IMR-90 (cell line): ENCODE data around the gene MOB1A. TPM values are rescaled to one million over a fixed set of nuclear protein-coding genes. Genes with fewer than 3 reads are reported as not detected.

Experiments used
- ATAC-seq: fragments of 200-7000 bp; cut with Tn5 transposase; 2 replicates; pipeline ENCODE4 v1.9.1; 2020; ENCODE audit warnings: low read depth, mild to moderate bottlenecking, moderate library complexity
- BruUV-seq: library from RNA; stranded (reverse); fragments of 400-500 nt; replicated peaks from 2 replicates; lab custom pipeline; 2021; lab: Mats Ljungman, UMichigan
- CTCF ChIA-PET: fragments of 300-600 bp; formaldehyde crosslinking; extraction: SDS; loops from one replicate; lab custom pipeline; 2021; ENCODE audit warnings: antibody characterized with exemption; lab: Yijun Ruan, JAX
- POLR2A ChIA-PET: fragments of 300-600 bp; sonication (Branson Sonifier 250); formaldehyde crosslinking; loops from one replicate; lab custom pipeline; 2022; ENCODE audit warnings: antibody characterized with exemption; ENCODE audit not compliant: unreplicated experiment; lab: Charles Lee
- DNase-seq: peaks from one replicate; pipeline ENCODE4 v3.0.0; 2013
- H2AFZ ChIP-seq: replicated peaks from 2 replicates; pipeline ENCODE3; 2013; ENCODE audit warnings: low read length, mild to moderate bottlenecking; ENCODE audit not compliant: poor library complexity
- H2AK5ac ChIP-seq: 2 replicates; pipeline ENCODE4 v1.6.1; 2013; ENCODE audit warnings: low read depth, low read length, inconsistent platforms
- H2AK9ac ChIP-seq: replicated peaks from 2 replicates; pipeline ENCODE3; 2013; ENCODE audit warnings: mild to moderate bottlenecking, low read depth, low read length, moderate library complexity; ENCODE audit not compliant: poor library complexity
- H2BK120ac ChIP-seq: 2 replicates; pipeline ENCODE4 v1.6.1; 2013; ENCODE audit warnings: low read depth, low read length, inconsistent platforms
- H2BK15ac ChIP-seq: 3 replicates; pipeline ENCODE4 v1.6.1; 2013; ENCODE audit warnings: low read depth, low read length, inconsistent platforms
- H2BK20ac ChIP-seq: 2 replicates; pipeline ENCODE4 v1.6.1; 2013; ENCODE audit warnings: low read depth, mild to moderate bottlenecking, inconsistent platforms, low read length, moderate library complexity
- H2BK5ac ChIP-seq: 2 replicates; pipeline ENCODE4 v1.6.1; 2013; ENCODE audit warnings: mild to moderate bottlenecking, low read depth, low read length, inconsistent platforms; ENCODE audit not compliant: poor library complexity, severe bottlenecking
- H3K14ac ChIP-seq: replicated peaks from 2 replicates; pipeline ENCODE4 v1.6.1; 2013; ENCODE audit warnings: low read depth, low read length, inconsistent platforms
- H3K18ac ChIP-seq: 2 replicates; pipeline ENCODE4 v1.6.1; 2013; ENCODE audit warnings: low read depth, low read length, control low read depth
- H3K23ac ChIP-seq: 2 replicates; pipeline ENCODE4 v1.6.1; 2013; ENCODE audit warnings: low read depth, low read length, inconsistent platforms
- H3K27ac ChIP-seq: 2 replicates; pipeline ENCODE4 v1.5.1; 2013; ENCODE audit warnings: mild to moderate bottlenecking, control low read depth, low read length; ENCODE audit not compliant: insufficient read depth
- H3K27me3 ChIP-seq: 2 replicates; pipeline ENCODE4 v1.6.1; 2013; ENCODE audit warnings: low read length; ENCODE audit not compliant: control insufficient read depth, insufficient read depth
- H3K36me3 ChIP-seq: 2 replicates; pipeline ENCODE4 v1.6.1; 2013; ENCODE audit warnings: low read length, mixed read lengths; ENCODE audit not compliant: control insufficient read depth, insufficient read depth
- H3K4ac ChIP-seq: 2 replicates; pipeline ENCODE4 v1.6.1; 2013; ENCODE audit warnings: low read depth, low read length, inconsistent platforms
- H3K4me1 ChIP-seq: 2 replicates; pipeline ENCODE4 v1.6.1; 2013; ENCODE audit warnings: low read length, mixed read lengths; ENCODE audit not compliant: control insufficient read depth, insufficient read depth
- H3K4me2 ChIP-seq: 2 replicates; pipeline ENCODE4 v1.6.1; 2013; ENCODE audit warnings: low read depth, mild to moderate bottlenecking, control low read depth, low read length, moderate library complexity
- H3K4me3 ChIP-seq: 2 replicates; pipeline ENCODE4 v1.5.1; 2013; ENCODE audit warnings: low read depth, mild to moderate bottlenecking, control low read depth, low read length, moderate library complexity; ENCODE audit not compliant: insufficient read depth
- H3K56ac ChIP-seq: 2 replicates; pipeline ENCODE4 v1.6.1; 2013; ENCODE audit warnings: low read length, inconsistent platforms; ENCODE audit not compliant: insufficient read depth; ENCODE audit errors: extremely low read depth
- H3K79me1 ChIP-seq, 2 experiments: 2 replicates each; pipeline ENCODE4 v1.6.1; 2013; ENCODE audit warnings: low read length in 2 of 2, inconsistent platforms in 1 of 2, low read depth in 1 of 2
- H3K9ac ChIP-seq: 2 replicates; pipeline ENCODE4 v1.6.1; 2013; ENCODE audit warnings: low read depth, low read length, control low read depth
- H3K9me1 ChIP-seq: 2 replicates; pipeline ENCODE4 v1.6.1; 2013; ENCODE audit warnings: low read length, inconsistent platforms; ENCODE audit not compliant: insufficient read depth
- H3K9me3 ChIP-seq: 2 replicates; pipeline ENCODE4 v1.6.1; 2013; ENCODE audit warnings: low read length; ENCODE audit not compliant: control insufficient read depth, insufficient read depth
- H4K20me1 ChIP-seq: 2 replicates; pipeline ENCODE4 v1.6.1; 2013; ENCODE audit warnings: low read length, inconsistent platforms; ENCODE audit not compliant: insufficient read depth
- H4K5ac ChIP-seq: 2 replicates; pipeline ENCODE4 v1.6.1; 2013; ENCODE audit warnings: mild to moderate bottlenecking, low read depth, low read length, control low read depth
- H4K8ac ChIP-seq, 2 experiments: 2 replicates each; pipeline ENCODE4 v1.6.1; 2013; ENCODE audit warnings: low read depth in 2 of 2, low read length in 2 of 2, control low read depth in 1 of 2, inconsistent platforms in 1 of 2
- H4K91ac ChIP-seq: 2 replicates; pipeline ENCODE4 v1.6.1; 2013; ENCODE audit warnings: low read depth, low read length, inconsistent platforms; ENCODE audit not compliant: insufficient read depth
- CEBPB ChIP-seq: IDR thresholded peaks from 2 replicates; pipeline ENCODE4 v1.6.1; 2012; ENCODE audit warnings: low read depth, low read length, improper control_type of control experiment
- FOS ChIP-seq: fragments of 150-350 bp; IDR thresholded peaks from 2 replicates; pipeline ENCODE4 v1.6.1; 2016; ENCODE audit warnings: low read depth, low read length
- MAFK ChIP-seq: IDR thresholded peaks from 2 replicates; pipeline ENCODE4 v1.6.1; 2012; ENCODE audit warnings: low read depth, low read length, improper control_type of control experiment
- MXI1 ChIP-seq: IDR thresholded peaks from 2 replicates; pipeline ENCODE4 v1.6.1; 2012; ENCODE audit warnings: low read depth, mild to moderate bottlenecking, low read length, moderate library complexity, borderline replicate concordance
- POLR2A ChIP-seq: IDR thresholded peaks from 2 replicates; pipeline ENCODE4 v1.6.1; 2012; ENCODE audit warnings: mild to moderate bottlenecking, low read depth, low read length
- RAD21 ChIP-seq: IDR thresholded peaks from 2 replicates; pipeline ENCODE4 v1.6.1; 2012; ENCODE audit warnings: low read length, improper control_type of control experiment
- RCOR1 ChIP-seq: IDR thresholded peaks from 2 replicates; pipeline ENCODE4 v1.6.1; 2012; ENCODE audit warnings: mild to moderate bottlenecking, low read length, improper control_type of control experiment; ENCODE audit not compliant: insufficient replicate concordance
- RFX5 ChIP-seq: IDR thresholded peaks from 2 replicates; pipeline ENCODE4 v1.8.0; 2012; ENCODE audit warnings: low read depth, mild to moderate bottlenecking, low read length, moderate library complexity
- SMC3 ChIP-seq: fragments of 150-350 bp; IDR thresholded peaks from 2 replicates; pipeline ENCODE4 v1.6.1; 2016; ENCODE audit warnings: low read depth, mild to moderate bottlenecking, antibody characterized with exemption, low read length, moderate library complexity
- WGBS, 2 experiments: methylation state at CpG; one replicate each; pipeline versions ENCODE4 v1.1.5 to v1.1.7; 2013; ENCODE audit warnings: missing lambda C conversion rate in 2 of 2; ENCODE audit not compliant: insufficient read length in 1 of 2; ENCODE audit errors: extremely low coverage in 2 of 2; 5-methylcytosine and 5-hydroxymethylcytosine counted together
- dilution Hi-C: fragments of 300-500 bp; cut with HindIII; formaldehyde crosslinking; loops from one replicate; pipeline ENCODE4 v1.14.3; 2018; ENCODE audit warnings: low sequenced_read_pairs; ENCODE audit not compliant: unreplicated experiment
- in situ Hi-C: fragments of 300-500 bp; cut with MboI; formaldehyde crosslinking; loops from 3 replicates; pipeline ENCODE4 v1.14.3; 2019; ENCODE audit warnings: low sequenced_read_pairs, inconsistent platforms, mixed read lengths
- intact Hi-C: fragments of 100-400 bp; cut with micrococcal nuclease; formaldehyde crosslinking; loops from 2 replicates; pipeline ENCODE4 v1.10.0; 2022
- polyA plus RNA-seq, 3 experiments: library from polyadenylated mRNA; depleted of rRNA; stranded (reverse); fragments of >200 nt; gene quantifications; 2 replicates each; pipeline ENCODE4 v1.2.3, GENCODE V29; 2012; ENCODE audit warnings: low replicate concordance in 1 of 3
- total RNA-seq: library from RNA; depleted of rRNA; stranded (reverse); fragments of >200 nt; gene quantifications from 2 replicates; pipeline ENCODE4 v1.2.3, GENCODE V29; 2012
- TF ChIP-seq, protein P1 (sequence below): fragments of 150-350 bp; IDR thresholded peaks from 2 replicates; pipeline ENCODE4 v1.6.1; 2017; ENCODE audit warnings: mild to moderate bottlenecking, antibody characterized with exemption, low read length, low read depth
- TF ChIP-seq, protein P2 (sequence below): conservative IDR thresholded peaks from 2 replicates; pipeline ENCODE4 v1.5.1; 2012; ENCODE audit warnings: mild to moderate bottlenecking, low read depth, low read length, improper control_type of control experiment

Gene MOB1A
- total and polyA plus RNA-seq, 2 of the 4 experiments (the other 2 are of a cell fraction) = 21.0 to 60.8 TPM

DNA sequence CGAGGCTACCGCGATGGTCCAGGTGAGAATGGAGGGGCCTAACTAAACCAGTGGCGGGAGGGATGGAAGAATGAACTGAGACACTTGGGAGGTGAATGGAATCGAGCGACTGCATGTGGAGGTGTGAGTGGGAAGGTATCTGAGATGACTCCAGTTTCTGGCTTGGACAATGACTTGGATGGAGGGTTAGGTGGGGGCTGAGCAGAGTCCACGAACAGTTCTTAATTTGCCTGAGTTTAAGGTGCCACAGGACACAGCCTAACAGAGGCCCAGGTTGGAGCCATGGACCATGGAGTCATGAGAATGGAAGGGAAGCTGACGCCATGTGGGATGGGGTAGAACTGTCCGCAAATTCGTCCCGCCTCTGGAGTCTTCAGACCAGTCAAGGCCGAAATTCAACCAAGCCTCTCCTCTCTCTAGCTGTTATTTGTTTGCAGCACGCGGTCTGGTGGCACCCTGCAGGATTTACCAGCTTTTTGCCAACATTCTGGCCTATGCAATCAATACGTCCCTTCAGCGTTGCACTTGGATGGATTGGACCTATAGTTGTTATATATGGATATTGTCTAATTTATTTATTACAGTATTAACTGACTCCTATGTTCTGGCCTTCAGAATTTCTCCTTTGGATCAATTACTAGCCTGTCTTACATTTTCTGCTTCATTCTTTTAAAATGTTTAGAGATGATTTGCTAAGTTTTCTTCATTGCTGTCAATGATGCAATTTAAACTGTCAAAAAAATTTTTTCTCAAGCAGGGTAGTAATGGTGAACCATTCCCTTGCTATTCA is 30.0 kb downstream of the MOB1A start:
- peak overlapping the region; percentile 93 for H3K14ac ChIP-seq
- H4K5ac ChIP-seq = peak overlapping the region; percentile 65
- H3K56ac ChIP-seq = 0 out of 2 replicates have a peak overlapping the region, but pooled peaks have one; percentile 70
- intact Hi-C loops (no loop called here), in situ Hi-C loops (loop anchor here (10.0 to 25.0 kb wide), 2 partner anchors 224 to 311 kb away; partner anchors contain the start of genes DGUOK and STAMBP), dilution Hi-C loops (no loop called here)
- peaks cover 19% of the 10 kb centered on the region for H3K9me1 ChIP-seq
- peak overlapping the region; percentile 56; the same call in 1 of the 2 replicates for H2AK5ac ChIP-seq
- H3K27me3 ChIP-seq = no peaks in the 10 kb centered on the region
- peak overlapping the region; percentile 68 for H3K4me3 ChIP-seq
- BruUV-seq = TSS peak; percentile 66
- POLR2A ChIA-PET = no interaction called here
- H2BK5ac ChIP-seq = peak overlapping the region; percentile 17
- ATAC-seq = no peak
- H3K79me1 ChIP-seq = peaks cover 23 to 31% of the 10 kb centered on the region in 2 experiments
- H3K36me3 ChIP-seq = peaks cover 11% of the 10 kb centered on the region
- CTCF ChIA-PET = interaction anchor here (0.8 to 2.5 kb wide), 5 partner anchors 28 to 324 kb away, joined by 3 to 7 read pairs (median 3); partner anchors contain the start of gene MOB1A
- peak overlapping the region; percentile 70; the same call in 1 of the 2 replicates for H4K91ac ChIP-seq
- TF ChIP-seq FOS (no peak), MXI1 (no peak), SMC3 (no peak), RAD21 (no peak), RFX5 (no peak), MAFK (no peak), POLR2A (no peak), RCOR1 (no peak), CEBPB (no peak)
- TF ChIP-seq, protein P1, sequence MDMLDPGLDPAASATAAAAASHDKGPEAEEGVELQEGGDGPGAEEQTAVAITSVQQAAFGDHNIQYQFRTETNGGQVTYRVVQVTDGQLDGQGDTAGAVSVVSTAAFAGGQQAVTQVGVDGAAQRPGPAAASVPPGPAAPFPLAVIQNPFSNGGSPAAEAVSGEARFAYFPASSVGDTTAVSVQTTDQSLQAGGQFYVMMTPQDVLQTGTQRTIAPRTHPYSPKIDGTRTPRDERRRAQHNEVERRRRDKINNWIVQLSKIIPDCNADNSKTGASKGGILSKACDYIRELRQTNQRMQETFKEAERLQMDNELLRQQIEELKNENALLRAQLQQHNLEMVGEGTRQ = no peak
- TF ChIP-seq, protein P2, sequence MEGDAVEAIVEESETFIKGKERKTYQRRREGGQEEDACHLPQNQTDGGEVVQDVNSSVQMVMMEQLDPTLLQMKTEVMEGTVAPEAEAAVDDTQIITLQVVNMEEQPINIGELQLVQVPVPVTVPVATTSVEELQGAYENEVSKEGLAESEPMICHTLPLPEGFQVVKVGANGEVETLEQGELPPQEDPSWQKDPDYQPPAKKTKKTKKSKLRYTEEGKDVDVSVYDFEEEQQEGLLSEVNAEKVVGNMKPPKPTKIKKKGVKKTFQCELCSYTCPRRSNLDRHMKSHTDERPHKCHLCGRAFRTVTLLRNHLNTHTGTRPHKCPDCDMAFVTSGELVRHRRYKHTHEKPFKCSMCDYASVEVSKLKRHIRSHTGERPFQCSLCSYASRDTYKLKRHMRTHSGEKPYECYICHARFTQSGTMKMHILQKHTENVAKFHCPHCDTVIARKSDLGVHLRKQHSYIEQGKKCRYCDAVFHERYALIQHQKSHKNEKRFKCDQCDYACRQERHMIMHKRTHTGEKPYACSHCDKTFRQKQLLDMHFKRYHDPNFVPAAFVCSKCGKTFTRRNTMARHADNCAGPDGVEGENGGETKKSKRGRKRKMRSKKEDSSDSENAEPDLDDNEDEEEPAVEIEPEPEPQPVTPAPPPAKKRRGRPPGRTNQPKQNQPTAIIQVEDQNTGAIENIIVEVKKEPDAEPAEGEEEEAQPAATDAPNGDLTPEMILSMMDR = no peak
- peak overlapping the region; percentile 87 for H3K4me2 ChIP-seq
- H3K9ac ChIP-seq = peak overlapping the region; percentile 88
- peak overlapping the region; percentile 22; the same call in 1 of the 2 replicates for H3K18ac ChIP-seq
- H3K23ac ChIP-seq = peak overlapping the region; percentile 92
- peak overlapping the region; percentile 86 for H3K4ac ChIP-seq
- peak overlapping the region; percentile 96 for H2AK9ac ChIP-seq
- peak overlapping the region; percentile 82 to 87 for H4K8ac ChIP-seq
- H3K9me3 ChIP-seq = no peaks in the 10 kb centered on the region
- peak overlapping the region; percentile 76; the same call in 1 of the 2 replicates for H2BK120ac ChIP-seq
- H4K20me1 ChIP-seq = no peaks in the 10 kb centered on the region
- H2BK20ac ChIP-seq = peak overlapping the region; percentile 33; the same call in 1 of the 2 replicates
- 0 out of 3 replicates have a peak overlapping the region, but pooled peaks have one; percentile 34 for H2BK15ac ChIP-seq
- WGBS, 2 experiments = 11% methylated on average over 6 of the region's 16 CpGs; no CpG with 5 or more reads in 1 of the 2 experiments
- H3K4me1 ChIP-seq = peaks cover 11% of the 10 kb centered on the region
- H3K27ac ChIP-seq = peak overlapping the region; percentile 54
- no peak for DNase-seq
- peak overlapping the region; percentile 99 for H2AFZ ChIP-seq
